HEK293 (cell line): ENCODE measurements around the gene ZNF214.

ENCODE experiments used
- CTCF ChIA-PET: fragments of 350-600 bp; formaldehyde crosslinking; extraction: SDS; loops from one replicate; lab custom pipeline; 2021; ENCODE audit warnings: antibody characterized with exemption; lab: Yijun Ruan, JAX
- POLR2A ChIA-PET: fragments of 300-600 bp; formaldehyde crosslinking; extraction: SDS; loops from one replicate; lab custom pipeline; 2020; ENCODE audit warnings: antibody characterized with exemption, inconsistent platforms; lab: Yijun Ruan, JAX
- H3K27ac ChIP-seq: fragments of 200-500 bp; sonication (Bioruptor generic); 2 replicates; pipeline ENCODE4 v1.5.1; 2014; ENCODE audit warnings: low read depth, low read length, control low read depth, inconsistent platforms; ENCODE audit errors: extremely low read depth
- H3K36me3 ChIP-seq, 2 experiments: fragments of 200-500 bp in 1 of 2; sonication (Bioruptor generic) in 1 of 2; 1 replicate in 1 of 2; 2 replicates in 1 of 2; pipeline ENCODE4 v1.5.1; 2014 to 2017; ENCODE audit warnings: inconsistent platforms in 2 of 2, low read length in 2 of 2; ENCODE audit not compliant: control insufficient read depth in 2 of 2, insufficient read depth in 1 of 2
- H3K4me1 ChIP-seq: fragments of 200-500 bp; sonication (Bioruptor generic); 2 replicates; pipeline ENCODE4 v1.5.1; 2014; ENCODE audit warnings: mild to moderate bottlenecking, low read length, inconsistent platforms; ENCODE audit not compliant: control insufficient read depth, insufficient read depth
- H3K4me3 ChIP-seq: 2 replicates; pipeline ENCODE4 v1.5.1; 2011; ENCODE audit warnings: low read depth, mild to moderate bottlenecking, control low read depth, low read length, moderate library complexity
- H3K9me3 ChIP-seq: fragments of 200-500 bp; sonication (Bioruptor generic); 2 replicates; pipeline ENCODE4 v1.5.1; 2014; ENCODE audit warnings: low read depth, low read length, inconsistent platforms; ENCODE audit not compliant: control insufficient read depth, insufficient read depth
- BCL11A ChIP-seq: fragments of 450-650 bp; formaldehyde crosslinking; IDR thresholded peaks from 2 replicates; pipeline ENCODE4 v1.5.1; 2016; ENCODE audit warnings: low read depth, missing biosample characterization, missing genetic modification characterization
- GFI1B ChIP-seq: fragments of 450-650 bp; formaldehyde crosslinking; IDR thresholded peaks from 2 replicates; pipeline ENCODE4 v1.5.1; 2016; ENCODE audit warnings: missing biosample characterization, missing genetic modification characterization
- HIC1 ChIP-seq: fragments of 450-650 bp; formaldehyde crosslinking; IDR thresholded peaks from 2 replicates; pipeline ENCODE4 v1.5.1; 2016; ENCODE audit warnings: missing biosample characterization, missing genetic modification characterization
- KLF9 ChIP-seq: fragments of 450-650 bp; formaldehyde crosslinking; IDR thresholded peaks from 2 replicates; pipeline ENCODE4 v1.5.1; 2016; ENCODE audit warnings: missing biosample characterization, missing genetic modification characterization, low read depth
- OVOL3 ChIP-seq: fragments of 450-650 bp; formaldehyde crosslinking; IDR thresholded peaks from 2 replicates; pipeline ENCODE4 v1.5.1; 2016; ENCODE audit warnings: missing biosample characterization, missing genetic modification characterization
- PRDM6 ChIP-seq: fragments of 450-650 bp; formaldehyde crosslinking; IDR thresholded peaks from 2 replicates; pipeline ENCODE4 v1.5.1; 2017; ENCODE audit warnings: missing biosample characterization, missing genetic modification characterization
- SP2 ChIP-seq: fragments of 450-650 bp; formaldehyde crosslinking; IDR thresholded peaks from 2 replicates; pipeline ENCODE4 v1.5.1; 2016; ENCODE audit warnings: missing biosample characterization, missing genetic modification characterization
- SP3 ChIP-seq: fragments of 450-650 bp; formaldehyde crosslinking; IDR thresholded peaks from 2 replicates; pipeline ENCODE4 v1.5.1; 2016; ENCODE audit warnings: missing biosample characterization, missing genetic modification characterization
- TCF7L2 ChIP-seq: IDR thresholded peaks from 2 replicates; pipeline ENCODE4 v1.6.1; 2011; ENCODE audit warnings: low read depth, mild to moderate bottlenecking, inconsistent platforms, low read length, moderate library complexity, borderline replicate concordance
- WT1 ChIP-seq: fragments of 450-650 bp; formaldehyde crosslinking; IDR thresholded peaks from 2 replicates; pipeline ENCODE4 v1.5.1; 2016; ENCODE audit warnings: missing biosample characterization, missing genetic modification characterization
- ZBTB21 ChIP-seq: fragments of 450-650 bp; formaldehyde crosslinking; IDR thresholded peaks from 2 replicates; pipeline ENCODE4 v1.5.1; 2017; ENCODE audit warnings: missing biosample characterization, missing genetic modification characterization
- ZBTB44 ChIP-seq: fragments of 450-650 bp; IDR thresholded peaks from 2 replicates; pipeline ENCODE4 v1.5.1; 2018; ENCODE audit warnings: missing biosample characterization, mild to moderate bottlenecking, missing genetic modification characterization
- ZFP41 ChIP-seq: fragments of 450-650 bp; formaldehyde crosslinking; IDR thresholded peaks from 2 replicates; pipeline ENCODE4 v1.5.1; 2016; ENCODE audit warnings: missing biosample characterization, missing genetic modification characterization, borderline replicate concordance
- ZNF10 ChIP-seq: fragments of 450-650 bp; formaldehyde crosslinking; IDR thresholded peaks from 2 replicates; pipeline ENCODE4 v1.5.1; 2017; ENCODE audit warnings: missing biosample characterization, missing genetic modification characterization
- ZNF19 ChIP-seq: fragments of 450-650 bp; formaldehyde crosslinking; IDR thresholded peaks from 2 replicates; pipeline ENCODE4; 2016; ENCODE audit warnings: missing biosample characterization, missing genetic modification characterization, low read depth
- ZNF239 ChIP-seq: fragments of 450-650 bp; formaldehyde crosslinking; IDR thresholded peaks from 2 replicates; pipeline ENCODE4 v1.5.1; 2016; ENCODE audit warnings: missing biosample characterization, missing genetic modification characterization
- ZNF341 ChIP-seq: fragments of 450-650 bp; formaldehyde crosslinking; IDR thresholded peaks from 2 replicates; pipeline ENCODE4; 2016; ENCODE audit warnings: low read depth, missing biosample characterization, missing genetic modification characterization
- ZNF354C ChIP-seq: fragments of 450-650 bp; formaldehyde crosslinking; IDR thresholded peaks from 2 replicates; pipeline ENCODE4 v1.5.1; 2016; ENCODE audit warnings: missing biosample characterization, missing genetic modification characterization, low read depth, borderline replicate concordance
- ZNF362 ChIP-seq: fragments of 450-650 bp; formaldehyde crosslinking; IDR thresholded peaks from 2 replicates; pipeline ENCODE4 v1.5.1; 2016; ENCODE audit warnings: missing biosample characterization, missing genetic modification characterization
- ZNF416 ChIP-seq: fragments of 450-650 bp; formaldehyde crosslinking; IDR thresholded peaks from 2 replicates; pipeline ENCODE4 v1.5.1; 2016; ENCODE audit warnings: missing biosample characterization, missing genetic modification characterization
- ZNF561 ChIP-seq: fragments of 450-650 bp; IDR thresholded peaks from 2 replicates; pipeline ENCODE4 v1.5.1; 2018; ENCODE audit warnings: missing biosample characterization, missing genetic modification characterization, borderline replicate concordance
- ZNF580 ChIP-seq: fragments of 450-650 bp; formaldehyde crosslinking; IDR thresholded peaks from 2 replicates; pipeline ENCODE4 v1.5.1; 2016; ENCODE audit warnings: missing biosample characterization, missing genetic modification characterization
- ZNF658 ChIP-seq: fragments of 450-650 bp; formaldehyde crosslinking; IDR thresholded peaks from 2 replicates; pipeline ENCODE4; 2016; ENCODE audit warnings: missing biosample characterization, missing genetic modification characterization
- ZNF660 ChIP-seq: fragments of 450-650 bp; IDR thresholded peaks from 2 replicates; pipeline ENCODE4 v1.5.1; 2018; ENCODE audit warnings: missing biosample characterization, mild to moderate bottlenecking, missing genetic modification characterization
- ZNF670 ChIP-seq: fragments of 450-650 bp; formaldehyde crosslinking; IDR thresholded peaks from 2 replicates; pipeline ENCODE4 v1.5.1; 2016; ENCODE audit warnings: missing biosample characterization, missing genetic modification characterization, low read depth
- ZNF830 ChIP-seq: fragments of 450-650 bp; IDR thresholded peaks from 2 replicates; pipeline ENCODE4 v1.5.0; 2018; ENCODE audit warnings: missing biosample characterization, missing genetic modification characterization, low read depth, mild to moderate bottlenecking, moderate library complexity
- ZNF837 ChIP-seq: fragments of 450-650 bp; formaldehyde crosslinking; IDR thresholded peaks from 2 replicates; pipeline ENCODE4 v1.5.1; 2016; ENCODE audit warnings: missing biosample characterization, missing genetic modification characterization
- ZXDB ChIP-seq: fragments of 450-650 bp; formaldehyde crosslinking; IDR thresholded peaks from 2 replicates; pipeline ENCODE4 v1.5.1; 2016; ENCODE audit warnings: missing biosample characterization, missing genetic modification characterization

The ZNF214 gene

GRCh38 chr11:7057641-7058040 lies 37.5 kb upstream of the ZNF214 start:
- Histone ChIP-seq H3K9me3 (no peaks in the 10 kb centered on the region), H3K4me1 (no peaks in the 10 kb centered on the region), H3K4me3 (no peak overlapping the region), H3K36me3 (no peaks in the 10 kb centered on the region), H3K27ac (no peak overlapping the region)
- ChIA-PET POLR2A (no interaction called here), CTCF (interaction anchor here (0.9 kb wide), 1 partner anchor 16 kb away, joined by 3 read pairs; no protein-coding TSS in a partner anchor)
- no peak for TF ChIP-seq PRDM6

GRCh38 chr11:7056828-7057513 lies 36.8 kb upstream of the ZNF214 start:
- Histone ChIP-seq H3K4me3 (no peak overlapping the region), H3K4me1 (no peaks in the 10 kb centered on the region), H3K9me3 (no peaks in the 10 kb centered on the region)
- POLR2A ChIA-PET: no interaction called here
- TF ChIP-seq ZNF837 (tag by site-specific recombination) (no peak), ZBTB21 (tag by site-specific recombination) (no peak), SP3 (no peak), WT1 (tag by site-specific recombination) (no peak), ZNF830 (tag by site-specific recombination) (no peak), ZNF239 (tag by site-specific recombination) (no peak), ZXDB (tag by site-specific recombination) (no peak), KLF9 (tag by site-specific recombination) (no peak), ZNF19 (tag by site-specific recombination) (no peak), HIC1 (no peak), ZNF658 (tag by site-specific recombination) (no peak), BCL11A (no peak), ZNF561 (tag by site-specific recombination) (no peak), ZNF354C (no peak), GFI1B (no peak), ZNF341 (no peak), ZNF416 (no peak), ZFP41 (no peak)
- TF ChIP-seq, all 188 proteins: peak for 0
- Histone ChIP-seq H3K27ac (no peak overlapping the region), H3K36me3 (no peaks in the 10 kb centered on the region)
- CTCF ChIA-PET: interaction anchor here (0.9 kb wide), 1 partner anchor 16 kb away, joined by 3 read pairs; no protein-coding TSS in a partner anchor

- ChIA-PET POLR2A (no interaction called here), CTCF (no interaction called here)
- Histone ChIP-seq H3K4me1 (no peaks in the 10 kb centered on the region), H3K36me3 (no peaks in the 10 kb centered on the region), H3K4me3 (no peak overlapping the region), H3K27ac (no peak overlapping the region), H3K9me3 (no peaks in the 10 kb centered on the region)
- TF ChIP-seq ZFP41: no peak
- TF ChIP-seq ZNF362 (tag by site-specific recombination): no peak
- TF ChIP-seq ZBTB44 (tag by site-specific recombination): no peak
- TF ChIP-seq OVOL3: no peak
- TF ChIP-seq SP2 (tag by site-specific recombination): no peak
- no peak for TF ChIP-seq ZNF670 (tag by site-specific recombination)
- no peak for TF ChIP-seq ZNF10
- TF ChIP-seq ZNF660: no peak
- TF ChIP-seq TCF7L2: no peak
- no peak for TF ChIP-seq ZNF580 (tag by site-specific recombination)
These were observed 30.0 kb upstream of the ZNF214 start for GRCh38 chr11:7050191-7050590.
